Measurements from ENCODE around the gene ALG9.
"Not testable (repeated sequence)": the region's sequence is repeated elsewhere in the genome, so short reads cannot be mapped to it uniquely, and the experiment has no call there.

ALG9 gene

DNA sequence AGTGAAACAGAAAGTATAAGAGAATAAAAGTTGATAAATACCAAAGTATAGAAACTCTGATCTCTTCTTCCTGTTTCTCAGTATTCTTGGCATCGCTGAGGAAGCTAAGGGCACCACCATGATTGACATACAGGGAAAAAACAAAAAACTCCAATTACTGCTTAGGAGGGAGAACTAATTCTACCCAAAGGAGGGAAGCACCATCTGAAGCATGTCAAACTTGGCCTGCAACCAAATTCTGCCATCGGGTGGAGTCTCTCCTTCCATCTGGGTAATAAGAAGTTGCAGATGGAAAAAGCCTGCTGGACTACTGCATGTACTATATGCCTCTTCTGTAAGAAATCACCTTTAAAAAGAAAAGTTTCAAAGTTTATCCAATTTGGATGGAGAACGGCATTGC lies 74.7 kb downstream of the ALG9 start:
- DNase-seq (ENCODE audit: low read depth, low spot score) = no peak

DNA sequence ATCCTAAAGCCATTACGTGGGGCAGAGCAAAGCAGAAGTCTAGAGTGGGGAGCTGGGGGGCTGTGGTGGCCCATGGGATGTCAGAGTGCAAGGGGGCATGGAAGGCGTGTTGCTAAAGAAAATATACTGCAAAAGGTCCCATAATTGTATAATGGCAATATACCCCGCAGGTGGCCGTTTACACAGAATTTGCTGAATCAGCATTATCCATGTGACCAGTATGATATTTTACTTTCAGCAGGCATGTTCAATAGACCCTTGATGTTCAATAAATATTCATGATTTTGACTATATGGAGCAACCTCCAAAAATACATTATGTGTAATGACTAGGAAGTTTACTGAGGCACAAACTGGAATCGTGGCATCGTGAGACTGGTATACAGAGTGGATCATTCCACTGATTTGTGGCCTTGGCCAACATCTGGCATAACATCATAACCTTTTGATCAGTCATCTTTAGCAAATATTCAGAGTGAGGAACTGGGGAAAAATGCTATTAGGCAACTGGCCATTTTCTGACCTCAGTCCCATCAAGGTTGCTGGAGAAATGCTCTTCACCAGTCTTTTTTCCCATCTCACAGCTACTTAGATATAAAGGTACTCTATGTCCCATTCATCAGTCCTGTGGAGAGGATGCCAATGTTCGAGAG lies 75.9 kb downstream of the ALG9 start:
- no peak for DNase-seq (ENCODE audit: low read depth, low spot score)

DNA sequence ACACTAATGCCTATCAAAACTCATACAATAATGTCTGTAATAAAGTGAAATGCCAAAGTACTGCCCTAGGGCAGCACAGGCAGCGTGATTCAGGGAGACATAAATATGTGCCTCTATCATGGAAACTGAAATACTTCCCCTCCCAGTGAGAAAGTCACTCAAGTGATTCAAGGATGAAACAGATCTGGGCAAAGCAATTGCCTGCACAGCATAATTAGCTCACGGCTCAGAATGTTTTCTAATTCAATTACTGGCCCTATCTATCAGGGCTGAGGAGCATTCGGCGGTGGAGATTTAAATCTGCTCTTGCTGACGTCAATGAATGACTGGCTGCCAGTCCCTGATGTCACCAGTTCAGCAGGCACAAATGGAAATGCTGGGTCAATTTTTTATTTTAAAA lies 77.5 kb downstream of the ALG9 start:
- no peak for DNase-seq (ENCODE audit: low read depth, low spot score)

DNA sequence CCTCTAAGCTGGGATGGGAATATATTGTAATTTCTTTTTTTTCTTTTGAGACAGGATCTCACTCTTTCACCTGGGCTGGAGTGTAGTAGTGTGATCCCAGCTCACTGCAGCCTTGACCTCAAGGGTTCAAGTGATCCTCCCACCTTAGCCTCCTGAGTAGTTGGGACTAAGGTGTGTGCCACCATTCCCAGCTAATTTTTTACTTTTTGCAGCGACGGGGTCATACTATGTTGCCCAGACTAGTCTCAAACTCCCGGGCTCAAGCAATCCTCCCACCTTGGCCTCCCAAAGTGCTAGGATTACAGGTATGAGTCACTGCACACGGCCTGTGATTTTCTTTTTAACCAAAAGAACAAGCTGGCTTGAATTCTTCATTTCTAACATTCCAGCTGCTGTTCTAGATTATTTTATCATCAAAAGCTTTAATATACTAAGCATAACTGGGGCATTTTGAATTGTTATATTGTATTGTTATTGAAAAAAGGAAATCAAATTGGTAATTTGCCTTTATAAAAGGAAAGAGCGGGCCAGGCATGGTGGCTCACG lies 78.4 kb downstream of the ALG9 start:
- DNase-seq (ENCODE audit: low read depth, low spot score) = no peak

DNA sequence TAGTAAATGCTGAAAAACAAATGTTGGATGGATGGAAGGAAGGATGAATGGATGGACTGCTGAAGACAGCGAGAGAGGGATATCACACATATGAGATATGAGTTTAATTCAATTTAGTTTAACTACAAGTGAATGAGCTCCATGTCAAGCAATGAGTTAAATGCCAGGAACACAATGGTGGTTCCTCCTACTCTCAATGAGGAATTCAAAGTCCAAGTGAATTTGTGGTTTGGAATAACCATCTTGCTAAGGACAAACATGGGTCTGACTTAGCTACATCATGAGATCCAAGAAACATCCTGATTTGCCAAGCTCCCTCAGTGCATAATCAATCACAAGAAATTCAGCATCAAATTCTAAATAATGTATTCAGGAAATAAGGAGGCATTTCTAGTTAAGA lies 79.1 kb downstream of the ALG9 start:
- no peak for DNase-seq (ENCODE audit: low read depth, low spot score)

DNA sequence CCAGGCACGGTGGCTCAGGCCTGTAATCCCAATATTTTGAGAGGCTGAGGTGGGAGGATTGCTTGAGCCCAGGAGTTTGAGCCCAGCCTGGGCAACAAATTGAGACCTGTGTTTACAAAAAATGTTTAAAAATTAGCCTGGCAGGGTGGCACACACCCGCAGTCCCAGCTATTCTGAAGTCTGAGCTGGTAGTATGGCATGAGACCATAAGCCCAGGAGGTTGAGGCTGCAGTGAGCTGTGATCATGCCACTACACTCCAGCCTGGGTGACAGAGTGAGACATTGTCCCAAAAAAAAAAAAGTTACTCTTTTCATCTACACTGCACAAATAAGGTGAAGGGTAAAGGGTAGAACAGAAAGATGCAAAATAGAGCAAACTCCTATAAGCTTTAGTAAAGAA lies 82.9 kb downstream of the ALG9 start:
- DNase-seq (ENCODE audit: low read depth, low spot score) = no peak

DNA sequence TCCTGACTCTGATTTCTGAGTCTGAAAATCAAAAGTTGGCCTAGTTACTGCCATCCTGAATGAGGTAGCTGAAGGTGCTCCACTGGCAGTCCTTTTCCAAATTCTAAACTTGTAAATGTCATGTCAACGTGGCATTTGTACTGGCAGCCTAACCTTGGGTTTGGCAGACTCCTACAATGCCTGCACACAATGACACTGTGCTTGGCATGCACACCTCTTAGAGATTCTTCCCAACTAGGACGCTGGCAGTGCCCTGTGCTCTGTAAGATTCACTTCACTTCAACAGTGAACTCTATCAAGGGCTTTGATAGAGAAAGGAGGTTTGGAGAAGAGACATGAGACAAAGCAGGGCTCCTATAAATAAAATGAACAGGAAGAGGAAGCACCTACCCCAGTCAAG lies 83.3 kb downstream of the ALG9 start:
- no peak for DNase-seq (ENCODE audit: low read depth, low spot score)

DNA sequence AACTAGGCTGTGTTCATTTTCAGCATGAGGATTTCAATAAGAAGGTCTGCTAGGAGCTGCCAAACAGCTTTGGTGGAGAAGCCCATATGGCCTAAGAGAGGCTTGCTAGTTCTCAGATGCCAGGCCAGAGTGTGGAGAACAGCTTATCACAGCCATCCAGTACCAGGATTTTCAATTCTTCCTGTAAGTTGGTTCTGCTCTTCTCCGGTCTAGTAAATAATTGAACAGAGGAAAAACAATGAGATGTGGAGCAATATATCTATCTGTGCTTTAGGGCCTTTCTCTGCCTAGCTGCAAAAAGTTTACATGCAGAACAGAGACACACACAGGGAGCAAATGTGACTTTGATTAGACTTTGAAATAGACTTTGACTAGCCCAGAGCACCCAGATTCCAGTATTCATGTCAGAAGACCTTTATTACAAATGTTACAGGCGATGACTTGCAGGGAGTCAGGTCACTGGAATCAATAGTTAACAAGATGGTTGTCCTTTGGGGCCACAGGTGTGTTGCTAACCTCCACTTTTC lies 85.4 kb downstream of the ALG9 start:
- no peak for DNase-seq (ENCODE audit: low read depth, low spot score)

DNA sequence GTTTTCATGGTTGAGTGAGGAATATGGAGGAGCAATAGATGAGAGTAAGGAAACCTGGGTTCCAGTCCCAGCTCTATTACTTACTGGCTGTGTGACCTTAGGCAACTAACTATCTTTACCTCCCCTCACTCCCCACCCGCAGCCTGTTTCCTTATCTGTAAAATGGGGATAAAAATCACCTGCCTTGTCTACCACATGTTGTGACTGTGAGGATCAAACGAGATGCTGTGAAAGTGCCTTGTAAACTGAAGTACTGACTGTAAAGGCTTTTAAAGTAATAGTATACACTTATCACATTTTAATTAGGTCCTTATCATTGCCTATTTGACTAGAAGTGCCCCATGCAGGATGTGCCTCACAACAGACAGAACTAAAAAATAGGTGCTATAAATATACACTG lies 86.3 kb downstream of the ALG9 start:
- no peak for DNase-seq (ENCODE audit: low read depth, low spot score)

DNA sequence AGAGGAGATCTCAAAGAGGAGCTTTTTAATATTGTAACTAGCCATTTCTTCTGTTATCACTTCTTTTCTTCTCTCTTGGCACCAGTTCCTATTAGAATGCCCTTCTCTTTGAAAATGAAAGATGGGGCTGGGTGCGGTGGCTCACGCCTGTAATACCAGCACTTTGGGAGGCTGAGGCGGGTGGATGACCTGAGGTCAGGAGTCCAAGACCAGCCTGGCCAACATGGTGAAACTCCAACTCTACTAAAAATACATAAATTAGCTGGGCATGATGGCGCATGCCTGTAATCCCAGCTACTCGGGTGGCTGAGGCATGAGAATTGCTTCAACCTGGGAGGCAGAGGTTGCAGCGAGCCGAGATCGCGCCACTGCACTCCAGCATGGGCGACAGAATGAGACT lies 87.1 kb downstream of the ALG9 start:
- not testable (repeated sequence) for DNase-seq (ENCODE audit: low read depth, low spot score)

DNA sequence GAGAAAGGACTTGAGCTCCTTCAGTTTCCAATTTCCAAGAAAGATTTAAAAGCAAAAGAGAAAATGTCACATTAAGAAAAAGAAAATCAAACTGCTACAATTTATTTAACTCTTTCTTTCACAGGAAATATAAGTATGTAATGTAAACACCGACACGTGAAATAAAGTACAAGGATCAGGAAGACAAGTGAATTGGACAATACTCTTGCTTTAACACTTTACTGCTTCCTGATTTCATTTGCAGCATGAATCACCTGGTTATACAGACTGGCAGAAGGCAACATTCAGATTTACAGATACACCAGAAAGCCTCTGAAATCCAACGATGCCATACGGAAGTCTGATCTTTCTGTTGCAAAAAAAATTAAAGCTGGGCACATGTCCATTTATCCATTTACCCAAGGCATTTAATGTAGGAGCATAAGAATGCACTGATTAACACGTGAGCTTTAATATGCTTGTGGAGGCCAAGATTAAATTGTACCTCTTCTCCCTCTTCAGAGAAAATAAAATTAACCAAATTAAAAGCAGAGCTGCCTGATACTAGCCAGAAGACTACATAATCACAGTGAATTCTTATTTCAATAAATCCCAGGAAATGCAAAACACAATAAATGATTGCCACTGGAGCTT lies 89.2 kb downstream of the ALG9 start:
- DNase-seq (ENCODE audit: low read depth, low spot score) = no peak

DNA sequence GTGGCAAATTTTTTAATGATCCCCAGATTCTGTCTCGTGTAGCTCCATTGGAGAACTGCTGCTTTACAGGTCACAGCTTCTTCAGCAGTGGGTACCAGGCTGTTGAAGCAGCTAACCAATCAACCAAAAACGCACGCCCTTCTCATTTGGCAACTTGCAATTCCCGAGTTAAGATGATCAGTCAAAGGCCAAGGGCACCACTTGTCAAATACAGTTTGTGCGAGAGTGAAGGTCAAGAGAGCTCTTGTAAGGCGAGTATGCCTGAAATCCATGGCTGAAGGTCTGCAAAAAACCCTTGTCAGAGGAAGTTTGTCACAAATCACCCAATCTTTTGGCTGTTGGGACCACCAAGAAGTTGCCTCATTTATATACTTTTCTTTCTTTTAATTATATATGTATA lies 92.3 kb downstream of the ALG9 start:
- DNase-seq (ENCODE audit: low read depth, low spot score) = no peak

DNA sequence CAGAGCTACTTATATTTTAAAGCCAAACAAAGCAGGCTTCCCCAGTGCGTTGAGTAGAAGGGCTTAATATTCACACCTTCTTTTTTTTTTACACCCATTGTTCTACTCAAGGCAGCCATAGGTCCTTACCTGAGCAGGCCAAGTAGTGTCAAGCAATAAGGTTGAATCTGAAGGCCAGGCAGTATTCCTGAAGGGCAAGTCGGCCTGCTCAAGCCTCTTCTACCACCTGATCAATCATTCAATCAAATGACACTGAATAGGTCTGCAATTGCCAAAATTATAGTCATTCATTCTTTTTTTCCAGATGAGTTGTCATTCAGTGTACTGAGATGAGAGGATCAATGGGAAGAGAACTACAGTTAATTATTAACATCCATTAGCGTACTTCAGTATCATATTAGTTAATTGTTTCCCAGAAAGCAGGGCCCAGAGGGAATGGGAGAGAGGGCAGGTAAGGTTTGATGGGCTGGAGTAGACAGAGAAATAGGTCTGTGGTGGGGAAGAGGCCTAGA lies 93.3 kb downstream of the ALG9 start:
- DNase-seq (ENCODE audit: low read depth, low spot score) = no peak

DNA sequence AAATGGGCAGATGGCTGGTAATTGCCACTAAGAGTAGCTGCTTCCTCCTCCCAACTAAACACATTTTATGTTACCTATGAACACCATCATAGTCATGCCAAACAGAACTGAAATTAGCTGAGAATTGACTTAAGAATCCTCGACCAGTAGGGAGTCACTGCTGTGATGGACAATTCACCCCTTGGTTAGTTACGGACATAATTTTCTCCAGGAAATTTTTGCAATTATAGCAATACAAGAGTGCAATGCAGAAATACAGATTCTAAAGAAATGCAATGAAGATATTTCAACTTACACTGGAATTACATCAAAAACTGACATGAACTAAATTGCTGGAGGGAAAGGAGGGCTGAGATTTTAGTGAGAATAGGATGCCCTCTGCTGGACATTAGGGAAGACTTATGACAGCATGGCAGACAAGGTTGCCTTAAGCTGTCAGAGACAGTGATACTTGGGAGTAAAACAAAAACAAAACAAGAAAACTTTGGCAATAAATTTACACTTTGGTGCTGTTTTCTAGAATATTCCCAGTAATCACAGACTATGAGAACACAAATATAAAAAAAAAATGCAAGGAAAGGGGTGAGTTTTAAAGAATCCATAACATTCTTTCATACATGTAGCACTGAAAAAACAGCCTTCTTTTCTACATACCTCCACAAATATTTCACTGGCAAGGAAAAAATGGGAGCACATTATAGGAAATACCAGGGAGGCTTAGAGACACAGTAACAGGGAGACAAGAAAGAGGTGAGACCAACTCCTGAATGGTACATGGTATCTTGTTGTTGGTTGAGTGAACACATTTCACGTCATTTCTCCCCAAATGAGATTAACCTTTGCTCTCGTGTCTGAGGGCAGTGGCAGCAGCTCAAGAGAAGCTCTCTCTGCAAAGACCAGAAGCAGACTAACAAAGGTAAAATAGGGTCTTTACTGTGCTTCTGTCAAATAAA lies 94.0 kb downstream of the ALG9 start:
- DNase-seq (ENCODE audit: low read depth, low spot score) = no peak

DNA sequence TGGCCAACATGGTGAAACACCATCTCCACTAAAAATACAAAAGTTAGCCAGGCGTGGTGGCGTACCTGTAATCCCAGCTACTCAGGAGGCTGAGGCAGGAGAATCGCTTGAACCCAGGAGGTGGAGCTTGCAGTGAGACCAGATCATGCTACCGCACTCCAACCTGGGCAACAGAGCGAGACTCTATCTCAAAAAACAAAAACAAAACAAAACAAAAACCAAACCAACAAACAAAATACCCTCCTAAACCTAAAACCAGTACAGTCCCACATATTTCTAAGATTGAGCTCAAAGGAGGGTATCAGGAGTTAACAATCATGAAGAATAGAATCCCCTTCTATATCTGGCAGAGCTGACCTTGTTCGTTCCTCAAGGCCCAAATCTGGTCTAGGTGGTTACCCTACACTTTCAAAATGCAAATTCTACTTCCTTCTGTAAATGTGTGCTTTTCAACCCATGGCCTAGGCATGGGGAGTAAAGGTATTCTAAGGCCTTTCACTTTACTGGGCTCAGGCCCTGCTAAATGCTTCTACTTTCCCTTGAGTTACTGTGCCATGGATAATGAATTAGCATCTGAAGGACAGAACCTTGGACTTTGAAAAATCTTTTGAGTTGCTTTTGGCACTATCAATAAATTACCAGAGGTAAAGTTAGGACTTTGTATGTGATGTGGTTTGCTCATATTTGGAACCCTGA lies 94.8 kb downstream of the ALG9 start:
- DNase-seq (ENCODE audit: low read depth, low spot score) = no peak

DNA sequence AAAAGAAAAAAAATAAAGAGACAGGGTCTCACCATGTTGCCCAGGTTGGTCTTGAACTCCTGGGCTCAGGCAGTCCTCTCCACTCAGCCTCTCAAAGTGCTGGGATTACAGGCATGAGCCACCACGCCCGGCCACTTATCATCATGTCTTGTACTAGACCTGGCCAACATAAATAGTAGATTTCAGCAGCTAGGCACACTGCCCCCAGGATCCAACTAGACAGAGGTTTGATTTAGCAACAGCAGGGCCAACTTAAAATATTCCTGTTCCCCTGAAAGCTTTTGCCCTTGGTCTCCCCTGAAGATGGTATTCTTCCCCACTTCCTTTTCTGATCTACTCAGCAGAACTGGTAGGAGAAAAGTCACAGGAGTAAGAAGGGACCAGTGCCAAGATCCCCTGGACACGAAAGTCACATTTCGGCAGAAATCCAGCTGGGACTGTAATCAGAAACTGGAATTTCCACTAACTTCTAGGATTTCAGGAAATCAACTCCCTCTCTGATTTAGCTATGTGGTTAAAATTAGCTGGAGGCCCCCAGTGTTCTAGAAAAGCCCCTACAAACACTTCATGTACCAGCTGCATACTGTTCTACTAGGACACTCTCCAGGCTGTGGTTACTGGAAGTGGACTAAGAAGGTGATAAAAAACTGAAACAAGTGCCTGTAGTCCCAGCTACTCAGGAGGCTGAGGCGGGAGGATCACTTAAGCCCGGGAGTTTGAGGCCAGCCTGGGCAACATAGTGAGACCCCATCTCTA lies 96.2 kb downstream of the ALG9 start:
- no peak for DNase-seq (ENCODE audit: low read depth, low spot score)

DNA sequence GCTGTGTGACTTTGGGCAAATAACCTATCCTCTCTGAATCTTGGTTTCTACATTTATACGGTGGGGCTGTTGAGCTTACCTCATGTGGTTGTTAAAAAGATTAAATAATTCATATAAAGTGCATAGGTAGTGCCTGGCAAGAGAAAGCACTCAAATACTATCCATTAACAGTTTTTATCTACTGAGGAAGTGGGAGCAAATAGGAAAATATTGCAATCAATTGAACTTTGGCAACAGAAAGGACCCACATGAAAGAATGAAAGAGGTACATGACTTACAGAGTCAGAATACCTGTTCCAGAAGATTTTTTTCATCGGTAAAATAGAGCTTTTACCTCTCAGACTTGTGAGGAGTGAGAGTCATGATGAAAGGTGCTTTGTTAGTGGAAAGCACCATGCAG lies 98.8 kb downstream of the ALG9 start:
- no peak for DNase-seq (ENCODE audit: low read depth, low spot score)

DNA sequence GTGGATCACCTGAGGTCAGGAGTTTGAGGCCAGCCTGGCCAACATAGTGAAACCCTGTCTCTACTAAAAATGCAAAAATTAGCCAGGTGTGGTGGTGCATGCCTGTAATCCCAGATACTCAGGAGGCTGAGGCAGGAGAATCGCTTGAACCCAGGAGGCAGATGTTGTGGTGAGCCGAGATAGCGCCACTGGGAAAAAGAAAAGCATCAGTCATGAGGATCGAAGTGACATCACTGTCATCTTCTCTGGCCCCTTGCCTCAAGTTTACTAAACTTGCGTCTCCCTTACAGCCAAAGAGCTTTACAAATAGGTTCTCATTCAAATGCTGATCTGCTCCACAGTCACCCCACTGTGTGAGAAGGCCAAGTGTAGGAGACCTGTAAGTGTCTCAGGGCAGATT lies 100.2 kb downstream of the ALG9 start:
- DNase-seq (ENCODE audit: low read depth, low spot score) = not testable (repeated sequence)

DNA sequence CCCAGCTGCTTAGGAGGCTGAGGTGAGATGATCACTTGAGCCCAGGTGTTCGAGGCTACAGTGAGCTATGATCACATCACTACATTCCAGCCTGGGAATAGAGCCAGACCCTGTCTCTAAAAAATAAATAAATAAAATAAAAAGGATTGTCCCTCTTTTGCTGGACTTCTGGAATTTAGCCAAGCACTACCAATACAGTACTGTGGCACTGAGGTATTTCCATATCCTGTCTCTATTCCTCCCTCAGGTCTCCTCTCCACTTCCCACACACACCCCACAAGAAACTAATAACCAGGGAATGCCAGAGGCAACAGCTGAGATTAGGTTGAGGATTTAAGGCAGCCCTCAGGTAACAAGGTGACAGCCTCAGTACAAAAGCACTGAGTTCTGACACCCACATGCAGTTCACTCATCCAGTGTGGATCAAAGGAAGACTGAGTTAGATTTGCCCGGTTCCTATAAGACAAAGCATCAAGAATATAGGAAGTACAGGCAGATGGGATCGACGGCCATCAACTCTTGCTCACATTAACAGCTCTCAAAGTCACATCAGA lies 100.7 kb downstream of the ALG9 start:
- no peak for DNase-seq (ENCODE audit: low read depth, low spot score)

DNA sequence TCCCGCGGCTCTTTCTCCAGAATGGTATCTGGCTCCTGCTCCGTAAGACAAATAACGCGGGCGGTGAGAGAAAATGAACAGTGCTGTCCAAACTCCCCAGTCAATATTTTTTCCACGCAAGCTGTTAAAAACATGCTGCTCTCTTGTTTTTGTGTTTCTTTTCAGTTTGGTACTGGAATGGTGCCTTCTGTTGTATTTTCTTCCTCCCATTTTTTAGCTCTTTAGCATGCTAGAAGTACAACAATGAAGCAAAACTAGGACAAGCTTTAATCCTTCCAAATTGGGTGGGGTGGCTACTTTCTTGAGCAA lies 104.6 kb downstream of the ALG9 start:
- no peak for DNase-seq (ENCODE audit: low read depth, low spot score)
